HepG2 (cell line): ENCODE data around the gene NAIF1. TPM values are rescaled to one million over a fixed set of nuclear protein-coding genes. Genes with fewer than 3 reads are reported as not detected.
A peak's percentile ranks its signal among the peaks of the same experiment; 100 is the strongest.

Experiments used
- AGO1 ChIP-seq: fragments of 200-400 bp; formaldehyde crosslinking; IDR thresholded peaks from 2 replicates; pipeline ENCODE4 v1.6.1; 2017; ENCODE audit warnings: mild to moderate bottlenecking, low read depth, low read length, moderate library complexity; ENCODE audit not compliant: poor library complexity, severe bottlenecking
- CC2D1A ChIP-seq: sonication (generic); formaldehyde crosslinking; IDR thresholded peaks from 2 replicates; pipeline ENCODE4 v1.8.1; 2023; ENCODE audit warnings: mild to moderate bottlenecking, missing genetic modification reagents
- ELF3 ChIP-seq: IDR thresholded peaks from 2 replicates; pipeline ENCODE4 v1.6.1; 2016; ENCODE audit warnings: missing genetic modification reagents, missing compliant biosample characterization
- EZH2 ChIP-seq: conservative IDR thresholded peaks from 2 replicates; pipeline ENCODE4 v1.6.1; 2012; ENCODE audit warnings: mild to moderate bottlenecking, low read depth, low read length, moderate library complexity
- FOXC1 ChIP-seq: sonication (generic); formaldehyde crosslinking; IDR thresholded peaks from 2 replicates; pipeline ENCODE4 v1.8.0; 2022; ENCODE audit warnings: mild to moderate bottlenecking, missing genetic modification reagents, borderline replicate concordance
- HNRNPH1 ChIP-seq: fragments of 200-400 bp; formaldehyde crosslinking; optimal IDR thresholded peaks from 2 replicates; pipeline ENCODE3; 2017; ENCODE audit warnings: mild to moderate bottlenecking, low read depth, low read length
- JUND ChIP-seq: sonication (generic); formaldehyde crosslinking; IDR thresholded peaks from 2 replicates; pipeline ENCODE4 v1.8.0; 2022; ENCODE audit warnings: mild to moderate bottlenecking, missing genetic modification reagents
- RFXANK ChIP-seq: IDR thresholded peaks from 2 replicates; pipeline ENCODE4 v1.6.1; 2016
- SAP130 ChIP-seq: IDR thresholded peaks from 2 replicates; pipeline ENCODE4 v1.6.1; 2016; ENCODE audit warnings: low read depth
- XBP1 ChIP-seq: sonication (generic); formaldehyde crosslinking; IDR thresholded peaks from 2 replicates; pipeline ENCODE4 v1.5.0; 2020; ENCODE audit warnings: missing genetic modification reagents
- ZNF260 ChIP-seq: sonication (generic); formaldehyde crosslinking; IDR thresholded peaks from 2 replicates; pipeline ENCODE4 v1.4.0; 2020; ENCODE audit warnings: missing genetic modification reagents, low read depth, mild to moderate bottlenecking, borderline replicate concordance
- ZNF451 ChIP-seq: sonication (generic); formaldehyde crosslinking; IDR thresholded peaks from 2 replicates; pipeline ENCODE4 v1.5.0; 2020; ENCODE audit warnings: mild to moderate bottlenecking, missing genetic modification reagents
- ZNF501 ChIP-seq: sonication (generic); formaldehyde crosslinking; IDR thresholded peaks from 2 replicates; pipeline ENCODE4 v1.5.1; 2020; ENCODE audit warnings: mild to moderate bottlenecking, moderate library complexity, missing genetic modification reagents
- ZNF619 ChIP-seq: sonication (generic); formaldehyde crosslinking; IDR thresholded peaks from 2 replicates; pipeline ENCODE4 v1.4.0; 2020; ENCODE audit warnings: mild to moderate bottlenecking, missing genetic modification reagents
- ZNF788 ChIP-seq: sonication (generic); formaldehyde crosslinking; IDR thresholded peaks from 2 replicates; pipeline ENCODE4 v1.5.0; 2020; ENCODE audit warnings: mild to moderate bottlenecking, missing genetic modification reagents, borderline replicate concordance
- ZNF839 ChIP-seq: sonication (generic); formaldehyde crosslinking; IDR thresholded peaks from 2 replicates; pipeline ENCODE4 v1.4.0; 2020; ENCODE audit warnings: missing genetic modification reagents, mild to moderate bottlenecking, borderline replicate concordance
- polyA plus RNA-seq, 8 experiments: library from polyadenylated mRNA; depleted of rRNA in 3 of 8; stranded (reverse) in 7 of 8; unstranded in 1 of 8; fragments of >200 nt; fragmentation: Illumina TruSeq in 4 of 8; extraction: Trizol in 4 of 8; gene quantifications; 2 replicates each; pipeline versions ENCODE4 v1.2.1 to v1.2.3, GENCODE V29; 2011 to 2016; ENCODE audit warnings: low read depth in 4 of 8, missing spikeins in 1 of 8, mixed read lengths in 1 of 8; ENCODE audit not compliant: insufficient read depth in 1 of 8
- total RNA-seq, 5 experiments: library from RNA; depleted of rRNA; stranded (reverse); fragments of >200 nt; fragmentation: Illumina TruSeq; extraction: Trizol; gene quantifications; 2 replicates each; pipeline ENCODE4 v1.2.3, GENCODE V29; 2016; ENCODE audit warnings: low read depth in 1 of 5
- TF ChIP-seq, protein P1 (sequence below): sonication (generic); formaldehyde crosslinking; IDR thresholded peaks from 2 replicates; pipeline ENCODE4 v1.4.0; 2020; ENCODE audit warnings: missing genetic modification reagents
- TF ChIP-seq, protein P2 (sequence below): IDR thresholded peaks from 2 replicates; pipeline ENCODE4 v1.6.1; 2012; ENCODE audit warnings: inconsistent platforms
- TF ChIP-seq, protein P3 (sequence below): IDR thresholded peaks from 2 replicates; pipeline ENCODE4 v1.6.1; 2016; ENCODE audit warnings: low read depth, borderline replicate concordance

Gene NAIF1
- total and polyA plus RNA-seq, 2 of the 13 experiments (the other 11 are each of a cell fraction or from before 2014, with no cell fraction given), result 6.0 to 6.9 TPM

DNA sequence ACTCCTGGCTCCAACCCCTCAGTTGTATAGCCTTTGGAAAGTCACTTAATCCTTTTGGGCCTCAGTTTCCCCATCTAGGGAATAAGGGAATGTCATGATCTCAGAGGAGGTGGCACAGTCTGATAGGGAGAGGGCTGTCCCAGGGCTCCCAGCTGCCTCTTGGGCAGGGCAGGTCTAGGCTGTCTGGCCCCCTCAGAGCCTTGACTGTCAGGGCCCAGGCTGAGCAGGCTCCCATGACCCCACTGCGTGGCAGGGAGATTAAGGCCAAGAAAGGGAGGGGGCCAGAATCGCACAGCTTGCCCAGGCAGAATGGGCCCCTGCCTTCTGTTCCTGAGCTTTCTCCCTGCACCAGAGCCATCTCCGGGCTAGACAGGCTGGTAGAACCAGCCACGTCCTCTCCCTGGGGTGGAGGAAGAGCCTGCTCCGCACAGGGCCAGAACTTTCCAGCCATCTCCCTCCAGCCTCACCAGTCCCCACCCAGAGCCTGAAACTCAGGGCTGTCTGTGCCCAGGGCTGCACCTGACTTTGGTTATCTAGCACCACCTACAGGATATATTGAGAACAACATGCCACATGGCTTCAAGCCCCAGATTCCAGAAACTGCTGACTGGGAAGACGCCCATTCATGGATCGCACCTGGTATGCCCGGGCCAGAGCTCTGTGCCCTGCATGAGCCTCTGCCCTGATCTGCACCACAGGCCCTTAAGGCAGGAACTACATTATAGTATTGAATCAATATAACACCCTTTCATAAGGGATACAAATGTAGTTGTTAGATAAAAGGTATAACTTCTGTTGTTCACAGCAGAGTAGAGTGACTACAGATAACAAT lies 32.1 kb downstream of the NAIF1 start (continued):
- TF ChIP-seq, protein P1, sequence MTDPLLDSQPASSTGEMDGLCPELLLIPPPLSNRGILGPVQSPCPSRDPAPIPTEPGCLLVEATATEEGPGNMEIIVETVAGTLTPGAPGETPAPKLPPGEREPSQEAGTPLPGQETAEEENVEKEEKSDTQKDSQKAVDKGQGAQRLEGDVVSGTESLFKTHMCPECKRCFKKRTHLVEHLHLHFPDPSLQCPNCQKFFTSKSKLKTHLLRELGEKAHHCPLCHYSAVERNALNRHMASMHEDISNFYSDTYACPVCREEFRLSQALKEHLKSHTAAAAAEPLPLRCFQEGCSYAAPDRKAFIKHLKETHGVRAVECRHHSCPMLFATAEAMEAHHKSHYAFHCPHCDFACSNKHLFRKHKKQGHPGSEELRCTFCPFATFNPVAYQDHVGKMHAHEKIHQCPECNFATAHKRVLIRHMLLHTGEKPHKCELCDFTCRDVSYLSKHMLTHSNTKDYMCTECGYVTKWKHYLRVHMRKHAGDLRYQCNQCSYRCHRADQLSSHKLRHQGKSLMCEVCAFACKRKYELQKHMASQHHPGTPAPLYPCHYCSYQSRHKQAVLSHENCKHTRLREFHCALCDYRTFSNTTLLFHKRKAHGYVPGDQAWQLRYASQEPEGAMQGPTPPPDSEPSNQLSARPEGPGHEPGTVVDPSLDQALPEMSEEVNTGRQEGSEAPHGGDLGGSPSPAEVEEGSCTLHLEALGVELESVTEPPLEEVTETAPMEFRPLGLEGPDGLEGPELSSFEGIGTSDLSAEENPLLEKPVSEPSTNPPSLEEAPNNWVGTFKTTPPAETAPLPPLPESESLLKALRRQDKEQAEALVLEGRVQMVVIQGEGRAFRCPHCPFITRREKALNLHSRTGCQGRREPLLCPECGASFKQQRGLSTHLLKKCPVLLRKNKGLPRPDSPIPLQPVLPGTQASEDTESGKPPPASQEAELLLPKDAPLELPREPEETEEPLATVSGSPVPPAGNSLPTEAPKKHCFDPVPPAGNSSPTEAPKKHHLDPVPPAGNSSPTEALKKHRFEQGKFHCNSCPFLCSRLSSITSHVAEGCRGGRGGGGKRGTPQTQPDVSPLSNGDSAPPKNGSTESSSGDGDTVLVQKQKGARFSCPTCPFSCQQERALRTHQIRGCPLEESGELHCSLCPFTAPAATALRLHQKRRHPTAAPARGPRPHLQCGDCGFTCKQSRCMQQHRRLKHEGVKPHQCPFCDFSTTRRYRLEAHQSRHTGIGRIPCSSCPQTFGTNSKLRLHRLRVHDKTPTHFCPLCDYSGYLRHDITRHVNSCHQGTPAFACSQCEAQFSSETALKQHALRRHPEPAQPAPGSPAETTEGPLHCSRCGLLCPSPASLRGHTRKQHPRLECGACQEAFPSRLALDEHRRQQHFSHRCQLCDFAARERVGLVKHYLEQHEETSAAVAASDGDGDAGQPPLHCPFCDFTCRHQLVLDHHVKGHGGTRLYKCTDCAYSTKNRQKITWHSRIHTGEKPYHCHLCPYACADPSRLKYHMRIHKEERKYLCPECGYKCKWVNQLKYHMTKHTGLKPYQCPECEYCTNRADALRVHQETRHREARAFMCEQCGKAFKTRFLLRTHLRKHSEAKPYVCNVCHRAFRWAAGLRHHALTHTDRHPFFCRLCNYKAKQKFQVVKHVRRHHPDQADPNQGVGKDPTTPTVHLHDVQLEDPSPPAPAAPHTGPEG, result no peak
- TF ChIP-seq RFXANK, result no peak
- TF ChIP-seq, protein P2, sequence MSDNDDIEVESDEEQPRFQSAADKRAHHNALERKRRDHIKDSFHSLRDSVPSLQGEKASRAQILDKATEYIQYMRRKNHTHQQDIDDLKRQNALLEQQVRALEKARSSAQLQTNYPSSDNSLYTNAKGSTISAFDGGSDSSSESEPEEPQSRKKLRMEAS, result peak; percentile 74; the same call in 1 of the 2 replicates
- no peak for TF ChIP-seq ZNF451 (CRISPR knock-in tag)
- no peak for TF ChIP-seq XBP1 (CRISPR knock-in tag)
- no peak for TF ChIP-seq ZNF839 (CRISPR knock-in tag)
- TF ChIP-seq ZNF619, result 0 out of 2 replicates have a peak, but pooled peaks have one; percentile 37
- TF ChIP-seq AGO1, result no peak
- no peak for TF ChIP-seq EZH2
- TF ChIP-seq, protein P3, sequence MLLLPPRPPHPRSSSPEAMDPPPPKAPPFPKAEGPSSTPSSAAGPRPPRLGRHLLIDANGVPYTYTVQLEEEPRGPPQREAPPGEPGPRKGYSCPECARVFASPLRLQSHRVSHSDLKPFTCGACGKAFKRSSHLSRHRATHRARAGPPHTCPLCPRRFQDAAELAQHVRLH (CRISPR knock-in tag), result peak; percentile 20; the same call in 1 of the 2 replicates
- TF ChIP-seq JUND (CRISPR knock-in tag), result peak; percentile 19; the same call in 1 of the 2 replicates
- no peak for TF ChIP-seq HNRNPH1
- TF ChIP-seq ZNF788 (CRISPR knock-in tag), result no peak; the same call in 1 of the 2 replicates
- no peak for TF ChIP-seq ZNF260
- peak; percentile 60; the same call in 1 of the 2 replicates for TF ChIP-seq ZNF501
- peak; percentile 60; the same call in 1 of the 2 replicates for TF ChIP-seq SAP130 (CRISPR knock-in tag)
- TF ChIP-seq FOXC1 (CRISPR knock-in tag), result no peak
- peak; percentile 54 for TF ChIP-seq ELF3 (CRISPR knock-in tag)
- no peak for TF ChIP-seq CC2D1A (CRISPR knock-in tag)
